HG02610 (cell line): ENCODE measurements around the gene ABCA8.
"Not testable (repeated sequence)": the region's sequence is repeated elsewhere in the genome, so short reads cannot be mapped to it uniquely, and the experiment has no call there.

Experiments
- ATAC-seq: cut with Tn5 transposase; IDR thresholded peaks from one replicate; pipeline ENCODE4 v1.9.1; 2021; ENCODE audit warnings: mild to moderate bottlenecking, moderate library complexity; ENCODE audit not compliant: unreplicated experiment

The ABCA8 gene

GRCh38 chr17:68830313-68830712 lies 124.9 kb downstream of the ABCA8 start:
- no peak for ATAC-seq

- no peak for ATAC-seq
These were observed 126.0 kb downstream of the ABCA8 start for GRCh38 chr17:68829211-68829610.

- no peak for ATAC-seq
These were observed 130.5 kb downstream of the ABCA8 start for GRCh38 chr17:68824707-68825106.

GRCh38 chr17:68824185-68824584 lies 131.0 kb downstream of the ABCA8 start:
- not testable (repeated sequence) for ATAC-seq

- ATAC-seq: no peak
These were observed 132.4 kb downstream of the ABCA8 start for GRCh38 chr17:68822719-68823289.

- no peak for ATAC-seq
These were observed 133.1 kb downstream of the ABCA8 start for GRCh38 chr17:68821860-68822696.

- ATAC-seq: no peak
These were observed 134.2 kb downstream of the ABCA8 start for GRCh38 chr17:68820825-68821481.

- ATAC-seq: no peak
These were observed 134.7 kb downstream of the ABCA8 start for GRCh38 chr17:68820476-68820824.

- no peak for ATAC-seq
These were observed 135.7 kb downstream of the ABCA8 start for GRCh38 chr17:68819465-68819864.
